Testis (tissue), 3 donors: ENCODE results near the gene DNASE2. TPM values are rescaled to one million over a fixed set of nuclear protein-coding genes. Genes with fewer than 3 reads are reported as not detected.

Experiments used
- DNase-seq: peaks from one replicate; pipeline ENCODE4 v3.0.0-alpha.2; 2019
- H3K27ac ChIP-seq, 2 donors: fragments of 200-600 bp; sonication (generic); one replicate each; pipeline ENCODE4 v1.5.1; 2019
- H3K27me3 ChIP-seq: fragments of 200-600 bp; sonication (generic); one replicate; pipeline ENCODE4 v1.5.1; 2019
- H3K36me3 ChIP-seq: fragments of 200-600 bp; sonication (generic); one replicate; pipeline ENCODE4 v1.5.1; 2017; ENCODE audit warnings: low read depth; ENCODE audit errors: missing control alignments
- H3K4me1 ChIP-seq: fragments of 200-600 bp; sonication (generic); one replicate; pipeline ENCODE4 v1.5.1; 2019
- H3K4me3 ChIP-seq, 2 donors: fragments of 200-600 bp; sonication (generic); one replicate each; pipeline ENCODE4 v1.5.1; 2017 to 2019
- H3K9me3 ChIP-seq: fragments of 200-600 bp; sonication (generic); one replicate; pipeline ENCODE4 v1.5.1; 2017
- POLR2A ChIP-seq: fragments of 450-650 bp; IDR thresholded peaks from one replicate; pipeline ENCODE4 v1.6.1; 2017; ENCODE audit warnings: antibody characterized with exemption, mild to moderate bottlenecking, moderate library complexity
- WGBS, 2 donors: methylation state at CpG; one replicate each; pipeline ENCODE4 v1.1.5; 2018; 5-methylcytosine and 5-hydroxymethylcytosine counted together
- intact Hi-C: fragments of 100-400 bp; cut with DNase I; formaldehyde crosslinking; loops from one replicate; pipeline ENCODE4 v1.15.1; 2023; ENCODE audit warnings: low total_unique reads
- polyA plus RNA-seq: library from polyadenylated mRNA; stranded (reverse); fragments of 350-450 nt; fragmentation: Illumina TruSeq; extraction: RNeasy Lipid Tissue Mini Kit (QIAGEN cat#74804); gene quantifications from one replicate; pipeline ENCODE4 v1.2.3, GENCODE V29; 2014; ENCODE audit warnings: low read depth, low replicate concordance; ENCODE audit not compliant: insufficient read depth
- total RNA-seq, 2 donors: library from RNA; depleted of rRNA; stranded (reverse); fragments of >200 nt; gene quantifications; one replicate each; pipeline ENCODE4 v1.2.3, GENCODE V29; 2016
- TF ChIP-seq, protein P1 (sequence below), 3 experiments: fragments of 450-650 bp in 2 of 3; fragments of 200-600 bp in 1 of 3; sonication (generic) in 1 of 3; IDR thresholded peaks; one replicate each; pipeline ENCODE4 v1.5.1; 2016 to 2019; ENCODE audit warnings: antibody characterized with exemption in 3 of 3, mild to moderate bottlenecking in 2 of 3, moderate library complexity in 1 of 3

Gene DNASE2
- total and polyA plus RNA-seq, 3 donors from 2014 or later = 9.0 to 17.7 (median 17.4) TPM

DNA sequence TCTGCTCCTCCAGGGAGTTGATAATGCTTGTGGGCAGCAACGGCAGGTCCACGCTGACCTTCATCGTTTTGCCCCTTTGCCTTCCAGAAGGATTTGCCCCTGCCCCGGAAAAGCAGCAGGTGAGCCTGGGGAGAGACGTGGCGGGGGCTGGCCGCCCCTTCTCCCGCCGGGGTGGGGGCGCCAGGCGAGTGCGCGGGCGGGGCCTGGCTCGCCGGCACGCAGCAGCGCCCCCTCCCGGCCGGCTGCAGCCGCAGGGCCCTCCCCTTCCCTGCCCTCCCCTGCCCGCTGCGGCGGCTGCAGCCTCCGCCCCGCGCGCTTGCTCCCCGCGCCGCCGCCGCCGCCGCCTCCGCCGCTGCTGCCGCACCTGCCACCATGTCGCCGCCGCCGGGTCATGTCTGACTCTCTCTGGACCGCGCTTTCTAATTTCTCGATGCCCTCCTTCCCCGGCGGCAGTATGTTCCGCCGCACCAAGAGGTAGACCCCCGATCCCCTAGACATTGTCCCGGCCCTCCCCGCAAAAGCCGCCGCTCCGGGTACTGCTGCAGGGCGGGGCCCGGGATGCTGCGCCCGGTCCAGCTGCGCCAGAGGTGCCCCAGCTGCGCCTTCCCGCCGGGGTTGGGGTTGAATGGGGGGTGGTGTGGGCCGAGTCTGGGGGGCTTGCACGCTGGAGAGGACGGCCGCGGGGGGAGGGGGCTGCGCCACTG, 42.9 kb downstream of the DNASE2 start, which contains the start of gene MAST1:
MAST1 (plus strand) TSS at position 334 of the 704 bp plus-strand sequence; CDS start at position 392, 58 bp downstream.
- Histone ChIP-seq H3K4me3 (peak within 1 kb of the TSS in 1 of 2 donors; percentile 26), H3K27me3 (peaks cover 6% of the 10 kb centered on the region), H3K9me3 (no peaks in the 10 kb centered on the region), H3K36me3 (no peaks in the 10 kb centered on the region), H3K27ac (no peak within 1 kb of the TSS), H3K4me1 (peaks cover 5% of the 10 kb centered on the region)
- TF ChIP-seq POLR2A = no peak
- TF ChIP-seq, protein P1, sequence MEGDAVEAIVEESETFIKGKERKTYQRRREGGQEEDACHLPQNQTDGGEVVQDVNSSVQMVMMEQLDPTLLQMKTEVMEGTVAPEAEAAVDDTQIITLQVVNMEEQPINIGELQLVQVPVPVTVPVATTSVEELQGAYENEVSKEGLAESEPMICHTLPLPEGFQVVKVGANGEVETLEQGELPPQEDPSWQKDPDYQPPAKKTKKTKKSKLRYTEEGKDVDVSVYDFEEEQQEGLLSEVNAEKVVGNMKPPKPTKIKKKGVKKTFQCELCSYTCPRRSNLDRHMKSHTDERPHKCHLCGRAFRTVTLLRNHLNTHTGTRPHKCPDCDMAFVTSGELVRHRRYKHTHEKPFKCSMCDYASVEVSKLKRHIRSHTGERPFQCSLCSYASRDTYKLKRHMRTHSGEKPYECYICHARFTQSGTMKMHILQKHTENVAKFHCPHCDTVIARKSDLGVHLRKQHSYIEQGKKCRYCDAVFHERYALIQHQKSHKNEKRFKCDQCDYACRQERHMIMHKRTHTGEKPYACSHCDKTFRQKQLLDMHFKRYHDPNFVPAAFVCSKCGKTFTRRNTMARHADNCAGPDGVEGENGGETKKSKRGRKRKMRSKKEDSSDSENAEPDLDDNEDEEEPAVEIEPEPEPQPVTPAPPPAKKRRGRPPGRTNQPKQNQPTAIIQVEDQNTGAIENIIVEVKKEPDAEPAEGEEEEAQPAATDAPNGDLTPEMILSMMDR (IDR thresholded peaks at IDR 0.05) = peak in 2 of 3 experiments; percentile 22 to 36
- WGBS, 2 donors = 1% methylated on average over 18 to 51 of the region's 69 CpGs
- intact Hi-C loops = no loop called here
- DNase-seq = peak; percentile 45

DNA sequence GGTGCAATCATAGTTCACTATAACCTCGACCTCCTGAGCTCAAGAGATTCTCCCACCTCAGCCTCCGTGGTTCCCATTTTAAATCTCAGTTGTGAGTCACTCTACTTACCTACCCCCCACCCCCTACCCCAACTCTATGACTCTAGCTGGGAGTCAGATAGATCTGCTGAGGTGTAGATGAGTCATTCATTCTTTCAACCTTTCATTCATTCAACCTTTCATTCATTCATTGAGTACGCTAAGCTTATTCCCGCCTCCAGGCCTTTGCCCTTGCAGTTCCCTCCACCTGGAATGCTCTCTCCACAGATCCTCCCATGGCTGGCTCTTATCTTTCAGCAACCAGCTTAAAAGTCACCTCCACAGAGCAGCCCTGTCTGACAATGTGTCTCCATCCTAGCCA, 44.0 kb downstream of the DNASE2 start:
- no peaks in the 10 kb centered on the region for H3K9me3 ChIP-seq
- peaks cover 5% of the 10 kb centered on the region for H3K4me1 ChIP-seq
- H3K27ac ChIP-seq = no peak overlapping the region
- 40 to 60% methylated on average over 4 of the region's 4 CpGs for WGBS, 2 donors
- no peak for DNase-seq
- intact Hi-C loops = no loop called here
- no peaks in the 10 kb centered on the region for H3K36me3 ChIP-seq
- TF ChIP-seq POLR2A = no peak
- TF ChIP-seq, protein P1 (IDR thresholded peaks at IDR 0.05) = no peak
- H3K27me3 ChIP-seq = peaks cover 6% of the 10 kb centered on the region
- H3K4me3 ChIP-seq = no peak overlapping the region

DNA sequence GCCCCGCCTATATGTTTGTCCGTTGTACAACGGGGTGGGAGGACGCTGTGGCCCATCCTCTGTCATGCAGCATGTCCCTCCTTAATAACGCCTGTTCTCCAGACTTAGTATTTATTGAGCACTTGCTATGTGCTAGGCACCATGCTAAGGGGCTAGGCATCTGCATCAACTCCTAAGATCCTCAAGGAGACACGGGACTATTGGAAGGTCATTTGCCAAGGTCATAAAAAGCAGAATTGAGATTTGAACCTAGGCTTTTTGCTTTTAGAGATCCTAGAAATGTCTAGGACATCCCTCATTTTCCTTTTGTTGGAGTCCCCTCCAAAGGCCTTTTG, 44.8 kb downstream of the DNASE2 start:
- WGBS, 2 donors = 3 to 8% methylated on average over 6 of the region's 6 CpGs
- intact Hi-C loops = no loop called here
- Histone ChIP-seq H3K36me3 (no peaks in the 10 kb centered on the region), H3K4me3 (no peak overlapping the region), H3K9me3 (no peaks in the 10 kb centered on the region), H3K4me1 (peaks cover 5% of the 10 kb centered on the region), H3K27me3 (peaks cover 6% of the 10 kb centered on the region), H3K27ac (no peak overlapping the region)
- no peak for DNase-seq
- TF ChIP-seq, protein P1 (IDR thresholded peaks at IDR 0.05) = no peak

DNA sequence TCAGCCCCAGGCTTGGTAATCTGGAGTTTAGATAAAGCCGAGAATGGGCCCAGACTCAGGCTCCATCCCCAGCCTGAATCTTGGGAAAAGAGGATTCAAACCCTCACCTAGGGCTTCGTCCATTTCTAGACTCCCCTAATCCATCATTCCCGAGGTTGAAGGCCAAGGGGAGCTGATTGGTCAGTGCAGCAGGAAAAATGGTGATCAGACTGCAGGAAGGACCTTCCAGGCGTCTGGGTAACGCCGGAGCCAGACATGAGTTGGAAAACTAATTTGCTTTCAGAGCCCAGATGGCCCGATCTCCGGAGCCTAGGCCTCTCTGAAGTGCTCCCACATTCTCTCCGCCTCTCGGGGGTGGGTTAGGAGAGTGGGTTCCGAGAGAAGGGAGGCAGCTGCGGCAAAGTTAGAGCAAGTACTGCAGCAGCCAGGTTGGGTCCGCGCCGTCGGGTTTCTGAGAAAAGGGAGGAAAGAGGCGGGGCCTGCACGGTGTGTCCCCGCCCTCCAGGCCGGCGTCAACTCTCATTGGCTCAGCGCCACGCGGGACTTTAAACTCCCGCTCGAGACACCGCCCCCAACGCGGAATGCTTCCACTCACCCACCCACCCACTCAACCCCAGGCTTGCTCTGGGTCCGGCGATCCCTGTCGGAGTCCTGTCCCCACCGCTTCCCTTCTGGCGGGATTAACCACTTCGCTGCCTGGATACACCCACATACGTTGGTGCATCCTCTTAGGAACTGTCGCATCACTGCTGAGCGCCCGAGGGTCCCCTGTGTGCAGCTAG, 46.1 kb downstream of the DNASE2 start:
- 2 to 5% methylated on average over 38 to 39 of the region's 39 CpGs for WGBS, 2 donors
- peaks cover 5% of the 10 kb centered on the region for H3K4me1 ChIP-seq
- peak; percentile 61 for DNase-seq
- no peak overlapping the region for H3K27ac ChIP-seq
- H3K27me3 ChIP-seq = peaks cover 6% of the 10 kb centered on the region
- TF ChIP-seq, protein P1 (IDR thresholded peaks at IDR 0.05) = no peak
- TF ChIP-seq POLR2A = no peak
- no peaks in the 10 kb centered on the region for H3K9me3 ChIP-seq
- intact Hi-C loops = no loop called here
- H3K36me3 ChIP-seq = no peaks in the 10 kb centered on the region
- no peak overlapping the region for H3K4me3 ChIP-seq
